ENCODE measurements around the gene RGP1.

DNA sequence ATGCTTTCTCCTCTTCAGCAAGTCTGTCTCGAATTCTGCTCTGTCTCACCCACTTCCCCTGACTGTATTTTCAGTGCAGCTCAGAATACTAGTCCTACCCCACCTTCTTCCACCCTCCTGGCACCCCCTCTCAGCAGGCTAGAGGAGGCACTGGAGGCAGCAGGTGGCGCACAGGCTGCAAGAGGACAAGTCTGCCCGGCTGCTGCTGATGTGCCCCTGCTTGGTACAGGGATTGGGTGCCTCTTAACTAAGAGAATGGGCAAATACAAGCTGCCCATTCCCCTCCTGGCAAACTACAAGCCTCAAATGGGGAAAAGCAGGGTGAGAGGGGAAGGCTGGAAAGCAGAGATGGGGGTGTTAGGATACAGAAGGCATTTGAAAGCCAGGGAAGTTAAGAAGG is 22.2 kb upstream of the RGP1 start:
- TF ChIP-seq TOE1 (IDR thresholded peaks at IDR 0.05; ENCODE audit: borderline replicate concordance) (no peak), TOE1 (CRISPR knock-in tag; IDR thresholded peaks at IDR 0.05; ENCODE audit: borderline replicate concordance, low read depth) (no peak), SIN3A (IDR thresholded peaks at IDR 0.05; ENCODE audit: borderline replicate concordance in 2 of 2, control insufficient read depth in 1 of 2, low read depth in 2 of 2, low read length in 2 of 2) (no peak), ZNF764 (CRISPR knock-in tag; IDR thresholded peaks at IDR 0.05; ENCODE audit: low read depth) (no peak)
